GM12878 (cell line): ENCODE measurements around the gene ANXA3. TPM values are rescaled to one million over a fixed set of nuclear protein-coding genes. Genes with fewer than 3 reads are reported as not detected.

Source experiments
- ATAC-seq: fragments of 200-7000 bp; cut with Tn5 transposase; 3 replicates; pipeline ENCODE4 v1.9.1; 2020; ENCODE audit warnings: mild to moderate bottlenecking, moderate library complexity
- BruUV-seq: library from RNA; stranded (reverse); fragments of 400-500 nt; replicated peaks from 2 replicates; lab custom pipeline; 2021; lab: Mats Ljungman, UMichigan
- CTCF ChIA-PET: fragments of 300-600 bp; sonication (Branson Sonifier 250); formaldehyde crosslinking; extraction: SDS; loops from one replicate; lab custom pipeline; 2021; ENCODE audit warnings: inconsistent platforms; lab: Yijun Ruan, JAX
- POLR2A ChIA-PET: fragments of 350-600 bp; formaldehyde crosslinking; extraction: SDS; loops from one replicate; lab custom pipeline; 2021; ENCODE audit warnings: inconsistent platforms; lab: Charles Lee
- RAD21 ChIA-PET: fragments of 300-600 bp; sonication (Branson Sonifier 250); formaldehyde crosslinking; loops from one replicate; lab custom pipeline; 2023; ENCODE audit warnings: antibody characterized with exemption; ENCODE audit not compliant: unreplicated experiment; lab: Charles Lee
- SMC1A ChIA-PET: fragments of 300-600 bp; sonication (Branson Sonifier 250); formaldehyde crosslinking; loops from one replicate; lab custom pipeline; 2023; ENCODE audit not compliant: unreplicated experiment, uncharacterized antibody; lab: Charles Lee
- DNase-seq: peaks from one replicate; pipeline ENCODE4 v3.0.0-alpha.2; 2011; ENCODE audit warnings: low read depth, low spot score
- FAIRE-seq: peaks from 3 replicates; lab custom pipeline; 2011; peaks lifted over from hg19 to GRCh38; lab: Jason Lieb, UNC
- H2AFZ ChIP-seq: 2 replicates; pipeline ENCODE4 v1.6.0; 2011; ENCODE audit warnings: low read depth, low read length, control low read depth; ENCODE audit not compliant: control insufficient read depth
- H3K27ac ChIP-seq: 2 replicates; pipeline ENCODE4 v1.5.1; 2011; ENCODE audit warnings: control low read depth; ENCODE audit not compliant: control insufficient read depth, insufficient read depth
- H3K27me3 ChIP-seq, 2 experiments: replicated peaks in 1 of 2; 2 replicates each; pipeline versions ENCODE4 v1.6.0 to v1.6.1; 2011; ENCODE audit warnings: low read length in 1 of 2; ENCODE audit not compliant: control insufficient read depth in 2 of 2, insufficient read depth in 2 of 2
- H3K36me3 ChIP-seq, 2 experiments: 2 replicates each; pipeline ENCODE4 v1.5.1; 2011; ENCODE audit warnings: low read length in 1 of 2; ENCODE audit not compliant: control insufficient read depth in 2 of 2, insufficient read depth in 2 of 2
- H3K4me1 ChIP-seq: 2 replicates; pipeline ENCODE4 v1.6.1; 2011; ENCODE audit warnings: mild to moderate bottlenecking, low read length, moderate library complexity, mixed read lengths; ENCODE audit not compliant: control insufficient read depth, insufficient read depth
- H3K4me2 ChIP-seq: 2 replicates; pipeline ENCODE4 v1.6.0; 2011; ENCODE audit warnings: control low read depth; ENCODE audit not compliant: control insufficient read depth, insufficient read depth
- H3K4me3 ChIP-seq: fragments of 200-600 bp; sonication (generic); 2 replicates; pipeline ENCODE4 v1.5.1; 2016
- H3K79me2 ChIP-seq: 2 replicates; pipeline ENCODE4 v1.6.0; 2011; ENCODE audit warnings: low read length; ENCODE audit not compliant: control insufficient read depth, insufficient read depth
- H3K9ac ChIP-seq: 2 replicates; pipeline ENCODE4 v1.8.0; 2011; ENCODE audit warnings: low read length, control low read depth, mixed read lengths; ENCODE audit not compliant: control insufficient read depth, insufficient read depth
- H3K9me3 ChIP-seq: replicated peaks from 3 replicates; pipeline ENCODE4 v1.5.1; 2011; ENCODE audit warnings: mild to moderate bottlenecking, low read length; ENCODE audit not compliant: control insufficient read depth, insufficient read depth
- H4K20me1 ChIP-seq: 2 replicates; pipeline ENCODE4 v1.6.0; 2011; ENCODE audit not compliant: control insufficient read depth, insufficient read depth
- CREM ChIP-seq: IDR thresholded peaks from 2 replicates; pipeline ENCODE4 v1.6.1; 2014; ENCODE audit warnings: antibody characterized with exemption, low read depth
- ETV6 ChIP-seq, 2 experiments: fragments of 450-650 bp in 1 of 2; IDR thresholded peaks in 1 of 2; conservative IDR thresholded peaks in 1 of 2; 2 replicates each; pipeline ENCODE4 v1.6.1; 2014; ENCODE audit warnings: antibody characterized with exemption in 1 of 2, borderline replicate concordance in 1 of 2, low read depth in 1 of 2, mild to moderate bottlenecking in 1 of 2, moderate library complexity in 1 of 2
- FOXM1 ChIP-seq: IDR thresholded peaks from 2 replicates; pipeline ENCODE4 v1.6.1; 2012; ENCODE audit warnings: low read depth, mild to moderate bottlenecking, inconsistent platforms, low read length, moderate library complexity
- MTA3 ChIP-seq: IDR thresholded peaks from 2 replicates; pipeline ENCODE4 v1.6.1; 2012; ENCODE audit warnings: low read length, inconsistent platforms, borderline replicate concordance
- NFYA ChIP-seq: IDR thresholded peaks from 2 replicates; pipeline ENCODE4 v1.6.1; 2011; ENCODE audit warnings: low read depth, mild to moderate bottlenecking, low read length, improper control_type of control experiment, borderline replicate concordance
- NR2F1 ChIP-seq: fragments of 450-650 bp; conservative IDR thresholded peaks from 2 replicates; pipeline ENCODE4 v1.6.1; 2017; ENCODE audit warnings: mild to moderate bottlenecking
- PAX8 ChIP-seq: fragments of 450-650 bp; IDR thresholded peaks from 2 replicates; pipeline ENCODE4 v1.6.1; 2017; ENCODE audit warnings: mild to moderate bottlenecking, moderate library complexity
- WGBS: methylation state at CpG from one replicate; pipeline ENCODE4 v1.1.6; 2016; ENCODE audit warnings: low lambda C conversion rate; ENCODE audit not compliant: insufficient replicate concordance, insufficient coverage; ENCODE audit errors: missing lambda C conversion rate; 5-methylcytosine and 5-hydroxymethylcytosine counted together
- in situ Hi-C: fragments of 300-500 bp; cut with MboI; formaldehyde crosslinking; loops from 9 replicates; pipeline ENCODE4 v1.14.3; 2018; ENCODE audit warnings: mixed read lengths
- intact Hi-C: fragments of 100-400 bp; cut with micrococcal nuclease; formaldehyde crosslinking; loops from one replicate; pipeline ENCODE4 v1.14.2; 2022; ENCODE audit not compliant: unreplicated experiment
- polyA plus RNA-seq, 11 experiments: library from polyadenylated mRNA; depleted of rRNA in 4 of 11; unstranded in 6 of 11; stranded (reverse) in 5 of 11; fragments of >200 nt; fragmentation: Nextera tagmentation in 4 of 11; fragmentation: Illumina TruSeq in 1 of 11; extraction: Ambion mirVana in 4 of 11; extraction: Trizol in 1 of 11; gene quantifications; 1 replicate in 1 of 11; 2 replicates in 10 of 11; pipeline versions ENCODE4 v1.2.1 to v1.2.3, GENCODE V29; 2011 to 2016; ENCODE audit warnings: inconsistent platforms in 2 of 11, missing spikeins in 2 of 11, low read depth in 1 of 11
- total RNA-seq, 4 experiments: library from RNA; depleted of rRNA in 3 of 4; stranded (reverse); fragments of >200 nt in 3 of 4; fragmentation: Illumina TruSeq in 1 of 4; extraction: Trizol in 1 of 4; gene quantifications; 2 replicates each; pipeline versions ENCODE4 v1.2.1 to v1.2.3, GENCODE V29; 2013 to 2021
- TF ChIP-seq, protein P1 (sequence below): IDR thresholded peaks from 2 replicates; pipeline ENCODE4 v1.6.1; 2011; ENCODE audit warnings: low read depth, mild to moderate bottlenecking, low read length, moderate library complexity, borderline replicate concordance; ENCODE audit errors: extremely low read depth

The ANXA3 gene
- total and polyA plus RNA-seq, 10 of the 15 experiments (the other 5 are each of a cell fraction or from before 2014, with no cell fraction given), result 0.28 to 14.7 (median 0.91) TPM

DNA sequence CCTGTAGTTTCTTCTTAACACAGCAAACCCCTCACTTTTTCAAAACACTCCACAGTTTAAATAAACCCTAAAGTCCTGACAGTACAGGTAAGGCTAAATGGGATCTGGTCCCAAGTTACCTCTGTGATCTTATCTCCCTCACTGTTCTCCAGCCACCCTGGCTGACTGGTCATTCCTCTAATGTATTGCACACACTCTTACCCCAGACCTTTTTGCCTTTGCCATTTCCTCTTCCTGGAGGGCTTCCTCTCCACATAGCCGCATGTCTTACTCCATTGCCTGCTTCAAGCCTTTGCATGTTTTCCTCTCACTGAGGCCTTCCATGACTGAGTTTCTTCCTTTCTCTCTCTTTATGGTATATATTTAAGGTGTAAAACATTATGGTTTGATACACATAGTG is 19.5 kb upstream of the ANXA3 start:
- no TSS peak for BruUV-seq

DNA sequence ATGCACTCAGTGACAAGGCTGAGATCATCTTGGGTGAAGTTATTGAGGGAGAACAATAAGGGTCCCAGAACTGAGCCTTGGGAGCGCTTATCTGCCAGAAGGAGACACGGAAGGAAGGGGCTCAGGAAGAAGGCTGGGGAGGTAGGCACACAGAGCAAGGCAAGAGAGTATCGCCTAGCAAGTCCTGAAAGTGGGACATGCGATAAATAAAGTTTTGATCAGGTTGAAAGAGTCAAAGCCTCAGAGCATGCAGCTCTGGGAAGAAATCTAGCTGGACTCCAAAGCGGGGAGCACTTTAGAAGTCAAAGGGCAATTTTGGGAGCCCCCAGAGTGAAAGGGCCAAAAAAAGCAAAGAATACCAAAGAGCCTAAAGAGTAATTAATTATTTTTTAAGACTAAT is 17.7 kb upstream of the ANXA3 start:
- in situ Hi-C loops, result no loop called here
- intact Hi-C loops, result no loop called here
- BruUV-seq, result no TSS peak
- FAIRE-seq (no peak), DNase-seq (no peak), ATAC-seq (no peak)
- Histone ChIP-seq H3K27me3 (no peaks in the 10 kb centered on the region; a peak in 1 of 4 replicates), H3K4me1 (no peaks in the 10 kb centered on the region), H3K4me3 (no peak overlapping the region), H2AFZ (no peak overlapping the region), H4K20me1 (no peaks in the 10 kb centered on the region), H3K79me2 (no peaks in the 10 kb centered on the region), H3K9me3 (no peaks in the 10 kb centered on the region), H3K9ac (no peak overlapping the region), H3K36me3 (no peaks in the 10 kb centered on the region), H3K4me2 (no peak overlapping the region), H3K27ac (no peak overlapping the region)
- WGBS, result 44% methylated on average over 5 of the region's 5 CpGs
- ChIA-PET CTCF (interaction anchor here (0.6 to 1.3 kb wide), 3 partner anchors 11 to 74 kb away, joined by 3 to 6 read pairs (median 5); no protein-coding TSS in a partner anchor), SMC1A (interaction anchor here (0.6 to 1.6 kb wide), 2 partner anchors 8 to 304 kb away, joined by 4 read pairs; no protein-coding TSS in a partner anchor), POLR2A (no interaction called here), RAD21 (interaction anchor here (0.6 kb wide), 1 partner anchor 86 kb away, joined by 4 read pairs; no protein-coding TSS in a partner anchor)
- TF ChIP-seq CREM (no peak), FOXM1 (no peak), MTA3 (no peak)
- TF ChIP-seq, protein P1, sequence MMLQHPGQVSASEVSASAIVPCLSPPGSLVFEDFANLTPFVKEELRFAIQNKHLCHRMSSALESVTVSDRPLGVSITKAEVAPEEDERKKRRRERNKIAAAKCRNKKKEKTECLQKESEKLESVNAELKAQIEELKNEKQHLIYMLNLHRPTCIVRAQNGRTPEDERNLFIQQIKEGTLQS, result no peak

More for the DNA sequence above, 19.5 kb upstream of the ANXA3 start:
- H3K9ac ChIP-seq, result no peak overlapping the region
- ChIA-PET RAD21 (no interaction called here), CTCF (interaction anchor here (1.2 kb wide), 1 partner anchor 140 kb away, joined by 3 read pairs; no protein-coding TSS in a partner anchor), POLR2A (no interaction called here), SMC1A (interaction anchor here (0.6 kb wide), 1 partner anchor 364 kb away, joined by 3 read pairs; no protein-coding TSS in a partner anchor)
- ATAC-seq (no peak), DNase-seq (no peak), FAIRE-seq (no peak)
- in situ Hi-C loops (no loop called here), intact Hi-C loops (no loop called here)
- TF ChIP-seq PAX8 (no peak), NFYA (no peak), ETV6 (conservative IDR thresholded peaks at IDR 0.05 in 1 of 2, IDR thresholded peaks at IDR 0.05 in 1 of 2; ENCODE audit: borderline replicate concordance in 1 of 2, low read depth in 1 of 2) (no peak), NR2F1 (no peak)
- no peaks in the 10 kb centered on the region for H3K79me2 ChIP-seq
- H3K4me3 ChIP-seq, result no peak overlapping the region
- H2AFZ ChIP-seq, result no peak overlapping the region
- H3K4me2 ChIP-seq, result no peak overlapping the region
- no peaks in the 10 kb centered on the region; a peak in 1 of 4 replicates for H3K27me3 ChIP-seq
- H3K9me3 ChIP-seq, result no peaks in the 10 kb centered on the region
- no peaks in the 10 kb centered on the region for H3K36me3 ChIP-seq
- H3K4me1 ChIP-seq, result no peaks in the 10 kb centered on the region
- no peak overlapping the region for H3K27ac ChIP-seq
- WGBS, result 44% methylated on average over 1 of the region's 1 CpG
- no peaks in the 10 kb centered on the region for H4K20me1 ChIP-seq
